ENCODE results near the gene MRPL32.

DNA sequence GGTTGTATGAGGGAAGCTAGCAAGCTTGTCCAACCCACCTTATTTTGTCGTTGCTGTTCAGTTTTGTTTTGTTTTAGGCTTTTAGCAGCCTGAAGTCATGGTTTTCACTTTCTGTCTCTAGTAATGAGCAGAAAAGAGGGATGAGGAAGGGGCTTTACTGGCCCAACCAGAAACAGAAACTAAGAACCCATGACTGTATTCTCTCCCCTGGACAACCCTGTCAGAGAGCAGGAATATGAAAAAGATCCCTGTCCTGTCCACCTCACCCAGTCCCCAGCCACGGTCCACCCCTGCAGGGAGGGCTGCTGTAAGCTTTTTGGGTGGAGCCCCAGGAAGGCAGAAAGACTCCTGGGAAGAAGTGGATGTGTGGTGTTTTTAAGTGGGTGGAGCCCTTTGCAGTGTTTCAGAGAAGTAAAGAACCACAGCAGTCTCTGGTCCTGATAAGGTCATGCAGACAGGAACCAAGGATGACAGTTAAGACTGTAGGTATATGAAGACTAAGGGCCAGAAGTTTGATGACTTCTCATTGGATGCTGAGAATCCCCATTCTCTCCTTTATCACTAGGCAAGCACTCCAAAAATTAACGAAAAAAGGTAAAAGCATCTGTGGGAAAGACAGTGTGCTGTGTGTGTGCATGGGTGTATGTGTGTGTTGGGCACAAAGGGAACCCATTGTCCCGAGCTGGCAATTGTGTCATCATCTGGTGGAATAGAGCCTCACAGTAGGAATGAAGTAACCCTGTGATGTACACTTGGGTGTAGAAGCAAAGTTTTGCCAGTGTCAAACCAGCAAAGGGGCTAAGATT, 13.8 kb downstream of the MRPL32 start:
- TF ChIP-seq, protein P1, sequence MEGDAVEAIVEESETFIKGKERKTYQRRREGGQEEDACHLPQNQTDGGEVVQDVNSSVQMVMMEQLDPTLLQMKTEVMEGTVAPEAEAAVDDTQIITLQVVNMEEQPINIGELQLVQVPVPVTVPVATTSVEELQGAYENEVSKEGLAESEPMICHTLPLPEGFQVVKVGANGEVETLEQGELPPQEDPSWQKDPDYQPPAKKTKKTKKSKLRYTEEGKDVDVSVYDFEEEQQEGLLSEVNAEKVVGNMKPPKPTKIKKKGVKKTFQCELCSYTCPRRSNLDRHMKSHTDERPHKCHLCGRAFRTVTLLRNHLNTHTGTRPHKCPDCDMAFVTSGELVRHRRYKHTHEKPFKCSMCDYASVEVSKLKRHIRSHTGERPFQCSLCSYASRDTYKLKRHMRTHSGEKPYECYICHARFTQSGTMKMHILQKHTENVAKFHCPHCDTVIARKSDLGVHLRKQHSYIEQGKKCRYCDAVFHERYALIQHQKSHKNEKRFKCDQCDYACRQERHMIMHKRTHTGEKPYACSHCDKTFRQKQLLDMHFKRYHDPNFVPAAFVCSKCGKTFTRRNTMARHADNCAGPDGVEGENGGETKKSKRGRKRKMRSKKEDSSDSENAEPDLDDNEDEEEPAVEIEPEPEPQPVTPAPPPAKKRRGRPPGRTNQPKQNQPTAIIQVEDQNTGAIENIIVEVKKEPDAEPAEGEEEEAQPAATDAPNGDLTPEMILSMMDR (conservative IDR thresholded peaks at IDR 0.05; ENCODE audit: low read length) = no peak
- no peak for TF ChIP-seq EZH2phosphoT487 (IDR thresholded peaks at IDR 0.05; ENCODE audit: borderline replicate concordance, low read depth, low read length)
